ENCODE results near the gene PLPP4.

PLPP4 gene

GRCh38 chr10:120457431-120458172 is 575 bp downstream of the PLPP4 start:
- no peak for DNase-seq

GRCh38 chr10:120458432-120458831 is 1.4 kb downstream of the PLPP4 start:
- no peak for DNase-seq

GRCh38 chr10:120459185-120459584 is 2.2 kb downstream of the PLPP4 start:
- no peak for DNase-seq

- no peak for DNase-seq
These were observed 3.2 kb downstream of the PLPP4 start for GRCh38 chr10:120460186-120460585.

GRCh38 chr10:120460776-120461175 is 3.7 kb downstream of the PLPP4 start:
- DNase-seq: no peak

GRCh38 chr10:120462018-120462682 is 5.1 kb downstream of the PLPP4 start:
- no peak for DNase-seq

GRCh38 chr10:120465138-120465537 is 8.1 kb downstream of the PLPP4 start:
- no peak for DNase-seq

- no peak for DNase-seq
These were observed 9.0 kb downstream of the PLPP4 start for GRCh38 chr10:120466006-120466405.

- DNase-seq: no peak
These were observed 16.6 kb downstream of the PLPP4 start for GRCh38 chr10:120473593-120473992.

GRCh38 chr10:120474956-120475355 is 17.9 kb downstream of the PLPP4 start:
- no peak for DNase-seq

- no peak for DNase-seq
These were observed 19.1 kb downstream of the PLPP4 start for GRCh38 chr10:120475844-120476791.

GRCh38 chr10:120477021-120477742 is 20.2 kb downstream of the PLPP4 start:
- no peak for DNase-seq

- DNase-seq: no peak
These were observed 20.7 kb downstream of the PLPP4 start for GRCh38 chr10:120477743-120478141.

- DNase-seq: no peak
These were observed 21.4 kb downstream of the PLPP4 start for GRCh38 chr10:120478386-120478785.

- DNase-seq: no peak
These were observed 22.5 kb downstream of the PLPP4 start for GRCh38 chr10:120479506-120479905.

- no peak for DNase-seq
These were observed 23.1 kb downstream of the PLPP4 start for GRCh38 chr10:120480065-120480600.

- DNase-seq: no peak
These were observed 23.8 kb downstream of the PLPP4 start for GRCh38 chr10:120480848-120481247.

- no peak for DNase-seq
These were observed 26.0 kb downstream of the PLPP4 start for GRCh38 chr10:120483006-120483405.

- DNase-seq: no peak
These were observed 26.7 kb downstream of the PLPP4 start for GRCh38 chr10:120483651-120484301.

- DNase-seq: no peak
These were observed 28.9 kb downstream of the PLPP4 start for GRCh38 chr10:120485946-120486345.

GRCh38 chr10:120486671-120487205 is 29.7 kb downstream of the PLPP4 start:
- DNase-seq: no peak

GRCh38 chr10:120490288-120490687 is 33.3 kb downstream of the PLPP4 start:
- no peak for DNase-seq

Data from activated CD4-positive, alpha-beta T cell treated with anti-CD3 and anti-CD28 coated beads, Interleukin-2, amount 50 U/mL, for 16 hours (primary cell).